HL-60 (cell line): Measurements from ENCODE around the gene DRC7.

Experiments
- GABPA ChIP-seq: IDR thresholded peaks from 2 replicates; pipeline ENCODE4 v1.6.1; 2012; ENCODE audit warnings: low read depth
- POLR2AphosphoS5 ChIP-seq: IDR thresholded peaks from 2 replicates; pipeline ENCODE4 v1.6.1; 2012; ENCODE audit warnings: low read depth
- TF ChIP-seq, protein P1 (sequence below): IDR thresholded peaks from 2 replicates; pipeline ENCODE4 v1.6.1; 2012; ENCODE audit warnings: low read depth; ENCODE audit not compliant: insufficient replicate concordance
- TF ChIP-seq, protein P2 (sequence below): IDR thresholded peaks from one replicate; pipeline ENCODE4 v1.5.1; 2011; ENCODE audit warnings: low read length, control low read depth, inconsistent platforms; ENCODE audit not compliant: insufficient read depth

DNA sequence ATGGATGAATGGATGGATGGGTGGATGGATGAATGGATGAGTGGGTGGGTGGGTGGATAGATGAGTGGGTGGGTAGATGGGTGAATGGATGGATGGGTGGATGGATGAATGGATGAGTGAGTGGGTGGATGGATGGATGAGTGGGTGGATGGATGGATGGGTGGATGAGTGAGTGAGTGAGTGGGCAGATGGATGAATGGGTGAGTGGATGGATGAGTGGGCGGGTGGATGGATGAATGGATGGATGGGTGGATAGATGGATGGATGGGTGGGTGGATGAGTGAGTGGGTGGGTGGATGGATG, 34.5 kb downstream of the DRC7 start:
- TF ChIP-seq, protein P1, sequence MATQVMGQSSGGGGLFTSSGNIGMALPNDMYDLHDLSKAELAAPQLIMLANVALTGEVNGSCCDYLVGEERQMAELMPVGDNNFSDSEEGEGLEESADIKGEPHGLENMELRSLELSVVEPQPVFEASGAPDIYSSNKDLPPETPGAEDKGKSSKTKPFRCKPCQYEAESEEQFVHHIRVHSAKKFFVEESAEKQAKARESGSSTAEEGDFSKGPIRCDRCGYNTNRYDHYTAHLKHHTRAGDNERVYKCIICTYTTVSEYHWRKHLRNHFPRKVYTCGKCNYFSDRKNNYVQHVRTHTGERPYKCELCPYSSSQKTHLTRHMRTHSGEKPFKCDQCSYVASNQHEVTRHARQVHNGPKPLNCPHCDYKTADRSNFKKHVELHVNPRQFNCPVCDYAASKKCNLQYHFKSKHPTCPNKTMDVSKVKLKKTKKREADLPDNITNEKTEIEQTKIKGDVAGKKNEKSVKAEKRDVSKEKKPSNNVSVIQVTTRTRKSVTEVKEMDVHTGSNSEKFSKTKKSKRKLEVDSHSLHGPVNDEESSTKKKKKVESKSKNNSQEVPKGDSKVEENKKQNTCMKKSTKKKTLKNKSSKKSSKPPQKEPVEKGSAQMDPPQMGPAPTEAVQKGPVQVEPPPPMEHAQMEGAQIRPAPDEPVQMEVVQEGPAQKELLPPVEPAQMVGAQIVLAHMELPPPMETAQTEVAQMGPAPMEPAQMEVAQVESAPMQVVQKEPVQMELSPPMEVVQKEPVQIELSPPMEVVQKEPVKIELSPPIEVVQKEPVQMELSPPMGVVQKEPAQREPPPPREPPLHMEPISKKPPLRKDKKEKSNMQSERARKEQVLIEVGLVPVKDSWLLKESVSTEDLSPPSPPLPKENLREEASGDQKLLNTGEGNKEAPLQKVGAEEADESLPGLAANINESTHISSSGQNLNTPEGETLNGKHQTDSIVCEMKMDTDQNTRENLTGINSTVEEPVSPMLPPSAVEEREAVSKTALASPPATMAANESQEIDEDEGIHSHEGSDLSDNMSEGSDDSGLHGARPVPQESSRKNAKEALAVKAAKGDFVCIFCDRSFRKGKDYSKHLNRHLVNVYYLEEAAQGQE: no peak
- TF ChIP-seq, protein P2, sequence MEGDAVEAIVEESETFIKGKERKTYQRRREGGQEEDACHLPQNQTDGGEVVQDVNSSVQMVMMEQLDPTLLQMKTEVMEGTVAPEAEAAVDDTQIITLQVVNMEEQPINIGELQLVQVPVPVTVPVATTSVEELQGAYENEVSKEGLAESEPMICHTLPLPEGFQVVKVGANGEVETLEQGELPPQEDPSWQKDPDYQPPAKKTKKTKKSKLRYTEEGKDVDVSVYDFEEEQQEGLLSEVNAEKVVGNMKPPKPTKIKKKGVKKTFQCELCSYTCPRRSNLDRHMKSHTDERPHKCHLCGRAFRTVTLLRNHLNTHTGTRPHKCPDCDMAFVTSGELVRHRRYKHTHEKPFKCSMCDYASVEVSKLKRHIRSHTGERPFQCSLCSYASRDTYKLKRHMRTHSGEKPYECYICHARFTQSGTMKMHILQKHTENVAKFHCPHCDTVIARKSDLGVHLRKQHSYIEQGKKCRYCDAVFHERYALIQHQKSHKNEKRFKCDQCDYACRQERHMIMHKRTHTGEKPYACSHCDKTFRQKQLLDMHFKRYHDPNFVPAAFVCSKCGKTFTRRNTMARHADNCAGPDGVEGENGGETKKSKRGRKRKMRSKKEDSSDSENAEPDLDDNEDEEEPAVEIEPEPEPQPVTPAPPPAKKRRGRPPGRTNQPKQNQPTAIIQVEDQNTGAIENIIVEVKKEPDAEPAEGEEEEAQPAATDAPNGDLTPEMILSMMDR: no peak
- TF ChIP-seq POLR2AphosphoS5 (no peak), GABPA (no peak)
